ENCODE data around the gene TNXB.
A peak's percentile ranks its signal among the peaks of the same experiment; 100 is the strongest.

Gene TNXB

DNA sequence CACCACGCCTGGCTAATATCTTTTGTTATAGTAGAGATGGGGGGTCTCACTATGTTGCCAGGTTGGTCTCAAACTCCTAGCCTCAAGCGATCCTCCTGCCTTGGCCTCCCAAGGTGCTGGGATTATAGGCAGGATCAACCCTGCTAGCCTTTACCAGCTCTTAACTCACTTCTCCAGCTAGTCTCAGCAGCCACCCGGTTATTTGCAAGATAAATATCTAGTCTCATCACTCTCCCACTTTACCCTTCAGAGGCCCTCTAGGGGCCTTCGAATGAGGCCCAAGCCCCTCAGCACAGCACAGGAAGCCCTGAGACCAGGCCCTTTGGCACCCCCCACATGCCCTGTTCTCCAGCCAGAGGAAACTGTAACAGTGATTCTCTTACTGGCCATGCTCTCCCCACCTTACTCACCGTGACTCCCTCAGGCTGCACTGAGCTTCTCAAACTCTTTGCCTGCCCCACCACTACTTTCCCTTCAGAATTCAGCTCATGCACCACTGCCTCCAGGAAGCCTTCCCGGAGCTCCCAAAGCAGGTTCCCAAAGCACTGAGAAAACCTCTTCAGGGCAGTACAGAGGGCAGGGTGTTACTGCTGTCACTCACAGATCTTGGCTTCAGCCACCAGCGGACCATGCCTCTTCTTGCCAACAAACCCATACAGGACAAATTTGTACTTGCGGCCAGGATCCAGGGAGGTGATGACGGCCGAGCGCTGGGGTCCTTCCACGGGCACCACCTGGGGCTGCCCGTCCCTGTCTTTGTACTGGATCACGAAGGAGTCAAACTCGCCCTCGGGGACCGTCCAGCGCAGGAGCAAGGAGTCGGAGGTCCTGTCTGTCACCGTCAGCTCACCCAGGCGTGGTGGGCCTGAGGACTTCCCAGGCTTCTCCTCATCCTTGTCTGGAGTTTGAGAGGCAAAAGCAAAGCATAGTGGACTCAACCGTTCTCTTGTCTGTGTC, 25.0 kb downstream of the TNXB start:
- no peak overlapping the region for H3K4me3 ChIP-seq (replicated peaks; ENCODE audit: low read depth, low read length)
- no peak for DNase-seq (ENCODE audit: low read depth)
- TF ChIP-seq, protein P1, sequence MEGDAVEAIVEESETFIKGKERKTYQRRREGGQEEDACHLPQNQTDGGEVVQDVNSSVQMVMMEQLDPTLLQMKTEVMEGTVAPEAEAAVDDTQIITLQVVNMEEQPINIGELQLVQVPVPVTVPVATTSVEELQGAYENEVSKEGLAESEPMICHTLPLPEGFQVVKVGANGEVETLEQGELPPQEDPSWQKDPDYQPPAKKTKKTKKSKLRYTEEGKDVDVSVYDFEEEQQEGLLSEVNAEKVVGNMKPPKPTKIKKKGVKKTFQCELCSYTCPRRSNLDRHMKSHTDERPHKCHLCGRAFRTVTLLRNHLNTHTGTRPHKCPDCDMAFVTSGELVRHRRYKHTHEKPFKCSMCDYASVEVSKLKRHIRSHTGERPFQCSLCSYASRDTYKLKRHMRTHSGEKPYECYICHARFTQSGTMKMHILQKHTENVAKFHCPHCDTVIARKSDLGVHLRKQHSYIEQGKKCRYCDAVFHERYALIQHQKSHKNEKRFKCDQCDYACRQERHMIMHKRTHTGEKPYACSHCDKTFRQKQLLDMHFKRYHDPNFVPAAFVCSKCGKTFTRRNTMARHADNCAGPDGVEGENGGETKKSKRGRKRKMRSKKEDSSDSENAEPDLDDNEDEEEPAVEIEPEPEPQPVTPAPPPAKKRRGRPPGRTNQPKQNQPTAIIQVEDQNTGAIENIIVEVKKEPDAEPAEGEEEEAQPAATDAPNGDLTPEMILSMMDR (IDR thresholded peaks at IDR 0.05; ENCODE audit: low read length, missing control alignments) = no peak

DNA sequence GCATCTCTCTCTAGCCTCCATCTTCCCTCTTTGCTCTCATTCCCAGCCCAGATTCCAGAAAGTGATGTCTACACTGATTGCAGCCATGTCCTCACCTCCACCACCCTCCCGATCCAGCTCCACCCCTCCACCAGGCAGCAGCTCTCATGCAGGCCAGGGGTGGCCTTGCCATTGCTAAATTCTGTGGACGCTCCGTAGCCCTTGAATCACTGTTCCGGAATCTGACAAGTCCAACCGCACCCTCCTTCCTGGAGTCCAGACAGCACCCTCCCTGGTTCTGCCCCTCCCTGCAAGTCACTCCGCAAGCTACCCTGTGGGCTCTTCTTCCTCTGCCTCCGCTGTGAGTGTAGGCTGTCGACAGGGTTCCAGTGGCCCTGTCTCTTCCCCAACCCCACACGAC, 26.2 kb downstream of the TNXB start:
- TF ChIP-seq, protein P1 (IDR thresholded peaks at IDR 0.05; ENCODE audit: low read length, missing control alignments) = no peak
- no peak overlapping the region for H3K4me3 ChIP-seq (replicated peaks; ENCODE audit: low read depth, low read length)
- peak; percentile 84 for DNase-seq (ENCODE audit: low read depth)

DNA sequence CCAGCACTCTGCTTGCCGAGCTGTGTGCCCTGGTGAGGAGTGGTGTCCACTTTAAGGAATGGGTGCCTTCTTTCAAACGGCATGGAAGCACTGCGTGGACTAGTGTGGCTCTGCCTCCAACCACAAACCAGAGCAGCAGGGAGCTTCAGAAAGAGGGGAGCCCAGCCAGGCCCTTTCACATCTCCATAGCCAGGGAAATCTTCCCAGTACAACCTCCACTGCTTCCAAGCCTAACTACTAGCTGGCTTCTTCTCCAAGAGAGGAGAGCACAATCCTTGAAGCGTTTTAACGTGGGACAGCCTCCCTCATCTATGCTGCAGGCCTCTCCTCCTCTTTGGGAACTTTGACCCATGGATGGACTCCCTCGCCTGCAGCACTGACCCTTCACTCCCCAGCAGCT, 26.7 kb downstream of the TNXB start:
- TF ChIP-seq, protein P1 (IDR thresholded peaks at IDR 0.05; ENCODE audit: low read length, missing control alignments) = no peak
- no peak for DNase-seq (ENCODE audit: low read depth)
- no peak overlapping the region for H3K4me3 ChIP-seq (replicated peaks; ENCODE audit: low read depth, low read length)

DNA sequence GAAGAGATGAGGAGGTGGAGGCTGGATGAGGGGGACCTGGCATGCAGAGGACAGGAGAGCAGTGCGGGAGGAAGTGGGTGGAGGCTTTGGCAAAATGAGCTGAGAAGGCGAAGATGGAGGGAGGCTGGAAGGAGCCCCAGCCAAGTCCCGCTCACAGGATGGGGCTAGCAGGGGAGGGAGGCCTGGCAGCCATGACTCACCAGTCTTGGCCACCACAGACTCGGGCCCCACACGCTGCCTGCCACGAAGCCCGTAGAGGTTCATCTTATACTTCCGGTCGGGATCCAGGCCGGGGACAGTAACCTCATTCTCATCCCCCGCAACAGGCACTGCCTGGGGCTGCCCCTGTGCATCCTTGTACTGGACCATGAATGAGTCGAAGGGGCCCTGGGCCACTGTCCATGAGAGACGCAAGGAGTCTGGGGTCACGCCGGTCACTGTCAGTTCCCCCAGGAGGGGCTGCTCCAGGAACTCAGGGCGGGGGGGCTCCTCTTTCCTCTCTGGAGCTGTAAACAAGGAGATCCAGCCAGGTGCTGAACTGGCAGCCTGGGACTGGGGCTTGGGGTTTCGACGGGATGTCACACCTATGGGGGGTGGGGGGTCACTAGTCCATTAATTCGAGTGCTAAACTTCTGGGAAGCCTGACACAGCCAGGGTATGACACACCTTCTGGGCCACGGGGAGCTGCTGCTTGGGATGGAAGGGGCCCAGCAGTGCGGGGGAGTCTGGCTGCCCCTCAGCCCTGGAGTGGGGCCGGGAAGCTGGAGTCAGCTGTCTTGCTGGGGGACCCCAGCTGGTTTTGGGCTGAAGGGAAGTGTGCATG, 27.8 kb downstream of the TNXB start:
- no peak overlapping the region for H3K4me3 ChIP-seq (replicated peaks; ENCODE audit: low read depth, low read length)
- TF ChIP-seq, protein P1 (IDR thresholded peaks at IDR 0.05; ENCODE audit: low read length, missing control alignments) = no peak
- DNase-seq (ENCODE audit: low read depth) = peak; percentile 91

DNA sequence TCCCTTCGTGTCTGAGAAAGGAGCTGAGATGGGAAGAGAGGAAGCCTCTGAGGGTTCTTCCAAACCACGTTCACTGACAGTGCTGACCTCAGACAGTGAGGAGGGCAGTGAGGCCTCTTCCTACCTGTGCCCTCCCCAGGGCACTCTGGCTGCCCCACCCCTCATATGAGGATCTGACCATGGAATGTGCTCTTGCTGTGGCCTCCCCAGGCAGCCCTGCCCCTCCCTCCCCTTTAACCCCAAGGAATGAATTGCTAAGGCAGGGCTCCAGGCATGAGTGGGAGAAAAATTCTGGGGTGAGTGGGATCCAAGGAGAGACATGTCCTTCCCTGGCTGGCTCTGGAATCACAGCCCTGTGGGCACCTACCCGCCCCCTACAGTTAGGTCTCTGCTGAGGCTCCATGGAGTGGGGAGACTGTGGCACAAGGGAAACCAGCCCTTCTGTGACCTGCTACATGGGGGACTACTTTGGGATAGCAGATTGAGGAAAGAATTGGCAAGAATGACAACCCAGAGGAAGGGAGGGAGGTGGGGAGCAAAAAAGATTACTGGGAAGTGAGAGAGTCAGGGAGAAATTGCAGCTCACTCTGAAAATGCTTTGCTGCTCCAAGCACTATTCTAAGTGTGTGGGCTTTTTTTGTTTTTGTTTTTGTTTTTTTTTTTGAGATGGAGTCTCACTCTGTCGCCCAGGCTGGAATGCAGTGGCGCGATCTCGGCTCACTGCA, 29.4 kb downstream of the TNXB start:
- no peak overlapping the region for H3K4me3 ChIP-seq (replicated peaks; ENCODE audit: low read depth, low read length)
- no peak for DNase-seq (ENCODE audit: low read depth)
- TF ChIP-seq, protein P1 (IDR thresholded peaks at IDR 0.05; ENCODE audit: low read length, missing control alignments) = no peak

DNA sequence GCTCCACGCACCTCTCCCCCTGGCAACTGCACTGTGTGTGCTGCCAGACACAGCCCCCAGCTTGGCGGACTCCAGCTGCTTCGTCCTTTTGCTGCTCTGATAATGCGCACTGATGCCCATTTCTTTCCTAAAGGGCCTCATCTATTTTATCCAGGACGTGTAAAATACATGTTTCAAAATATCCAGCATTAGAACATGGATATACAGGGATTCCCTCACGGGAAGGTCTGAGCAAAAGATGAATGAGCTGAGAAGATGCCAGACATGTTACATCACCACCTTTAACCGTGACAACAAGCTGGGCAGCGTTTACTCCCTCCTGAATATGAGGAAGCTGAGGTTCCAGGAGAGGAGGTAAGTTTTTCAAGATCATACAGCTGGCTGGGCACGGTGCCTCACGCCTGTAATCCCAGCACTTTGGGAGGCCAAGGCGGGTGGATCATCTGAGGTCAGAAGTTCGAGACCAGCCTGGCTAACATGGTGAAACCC, 32.8 kb downstream of the TNXB start:
- peak; percentile 91 for DNase-seq (ENCODE audit: low read depth)
- no peak overlapping the region for H3K4me3 ChIP-seq (replicated peaks; ENCODE audit: low read depth, low read length)
- TF ChIP-seq, protein P1 (IDR thresholded peaks at IDR 0.05; ENCODE audit: low read length, missing control alignments) = no peak

Measured in fibroblast of pulmonary artery (primary cell).